Right lobe of liver (tissue), 6 donors: ENCODE results near the gene SLCO4A1. TPM values are rescaled to one million over a fixed set of nuclear protein-coding genes. Genes with fewer than 3 reads are reported as not detected.

ENCODE experiments used
- ATAC-seq, 4 donors: fragments of 200-7000 bp; cut with Tn5 transposase; one replicate each; pipeline ENCODE4 v1.9.1; 2020; ENCODE audit warnings: mild to moderate bottlenecking in 4 of 4, moderate library complexity in 4 of 4
- DNase-seq, 3 donors: peaks; one replicate each; pipeline ENCODE4 v3.0.0-alpha.2; 2020
- H3K27ac ChIP-seq, 3 donors: fragments of 200-600 bp; one replicate each; pipeline ENCODE4 v1.8.0; 2022
- H3K27me3 ChIP-seq, 2 donors: fragments of 200-600 bp; one replicate each; pipeline ENCODE4 v1.8.0; 2022
- H3K36me3 ChIP-seq, 4 donors: fragments of 200-600 bp; sonication (generic) in 1 of 4; one replicate each; pipeline versions ENCODE4 v1.5.1 to v1.8.0; 2017 to 2022; ENCODE audit warnings: control low read depth in 1 of 4
- H3K4me1 ChIP-seq, 4 donors: fragments of 200-600 bp; sonication (generic) in 1 of 4; one replicate each; pipeline versions ENCODE4 v1.5.1 to v1.8.0; 2017 to 2022; ENCODE audit warnings: control low read depth in 1 of 4
- H3K4me3 ChIP-seq, 3 donors: fragments of 200-600 bp; one replicate each; pipeline ENCODE4 v1.8.0; 2022
- H3K9me3 ChIP-seq, 4 donors: fragments of 200-600 bp; sonication (generic) in 1 of 4; one replicate each; pipeline versions ENCODE4 v1.5.1 to v1.8.0; 2017 to 2022; ENCODE audit warnings: control low read depth in 1 of 4
- CTCF ChIP-seq, 4 donors: fragments of 200-600 bp in 3 of 4; fragments of 450-650 bp in 1 of 4; IDR thresholded peaks; one replicate each; pipeline versions ENCODE4 v1.5.1 to v1.8.0; 2016 to 2022; ENCODE audit warnings: antibody characterized with exemption in 4 of 4, mild to moderate bottlenecking in 2 of 4
- POLR2A ChIP-seq: fragments of 450-650 bp; IDR thresholded peaks from one replicate; pipeline ENCODE4 v1.6.1; 2017; ENCODE audit warnings: antibody characterized with exemption, mild to moderate bottlenecking
- WGBS: methylation state at CpG from one replicate; pipeline ENCODE4 v1.1.6; 2018; ENCODE audit warnings: low coverage, low lambda C conversion rate; ENCODE audit not compliant: insufficient coverage; ENCODE audit errors: missing lambda C conversion rate; 5-methylcytosine and 5-hydroxymethylcytosine counted together
- intact Hi-C, 2 donors: fragments of 100-400 bp; cut with DNase I; formaldehyde crosslinking; loops; one replicate each; pipeline versions ENCODE4 v1.11.2 to v1.14.1; 2022
- total RNA-seq, 6 experiments: library from RNA; depleted of rRNA in 2 of 6; stranded (reverse); fragments of >200 nt in 2 of 6; fragmentation: NEBNext Ultra II Directional in 3 of 6; extraction: Animal tissue kit (Norgen Biotek cat#: 25700) in 3 of 6; gene quantifications; one replicate each; pipeline versions ENCODE4 v1.1.0 to v1.2.4, GENCODE V29; 2016 to 2023
- donor health status: DM: no; HTN: yes; CAD: no.
- donor health status: DM: no; HTN: no; CAD: no.
- donor health status: DM: no; HTN: no; CAD: no.
- donor health status: DM: no; HTN: yes; CAD: no.
- donor health status: DM: no; HTN: yes; CAD: no.

Gene SLCO4A1
- total RNA-seq, 6 experiments from 2014 or later: 0.93 to 8.8 (median 4.3) TPM

GRCh38 chr20:62670998-62671397 is 28.7 kb downstream of the SLCO4A1 start:
- H3K4me3 ChIP-seq: no peak overlapping the region
- no peaks in the 10 kb centered on the region for H3K9me3 ChIP-seq
- H3K27me3 ChIP-seq: no peaks in the 10 kb centered on the region
- H3K36me3 ChIP-seq: no peaks in the 10 kb centered on the region
- intact Hi-C loops: loop anchor here (5.0 kb wide), 1 partner anchor 116 kb away; no protein-coding TSS in a partner anchor
- DNase-seq: no peak
- no peak overlapping the region for H3K27ac ChIP-seq
- no CpG with 5 or more reads among the region's 17 CpGs for WGBS
- no peak for TF ChIP-seq CTCF (IDR thresholded peaks at IDR 0.05)
- no peak for TF ChIP-seq POLR2A
- ATAC-seq: no peak
- no peaks in the 10 kb centered on the region for H3K4me1 ChIP-seq

DNA sequence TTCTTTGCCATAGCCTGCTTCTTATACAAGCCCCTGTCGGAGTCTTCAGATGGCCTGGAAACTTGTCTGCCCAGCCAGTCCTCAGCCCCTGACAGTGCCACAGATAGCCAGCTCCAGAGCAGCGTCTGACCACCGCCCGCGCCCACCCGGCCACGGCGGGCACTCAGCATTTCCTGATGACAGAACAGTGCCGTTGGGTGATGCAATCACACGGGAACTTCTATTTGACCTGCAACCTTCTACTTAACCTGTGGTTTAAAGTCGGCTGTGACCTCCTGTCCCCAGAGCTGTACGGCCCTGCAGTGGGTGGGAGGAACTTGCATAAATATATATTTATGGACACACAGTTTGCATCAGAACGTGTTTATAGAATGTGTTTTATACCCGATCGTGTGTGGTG is 29.5 kb downstream of the SLCO4A1 start:
- ATAC-seq (peak in 2 of 4 donors; percentile 9 to 22), DNase-seq (no peak)
- Histone ChIP-seq H3K36me3 (no peaks in the 10 kb centered on the region), H3K4me3 (no peak overlapping the region), H3K27me3 (no peaks in the 10 kb centered on the region), H3K4me1 (no peaks in the 10 kb centered on the region), H3K27ac (no peak overlapping the region), H3K9me3 (no peaks in the 10 kb centered on the region)
- 10% methylated on average over 4 of the region's 15 CpGs for WGBS
- TF ChIP-seq POLR2A: no peak
- TF ChIP-seq CTCF (IDR thresholded peaks at IDR 0.05): no peak
- intact Hi-C loops: loop anchor here (5.0 kb wide), 1 partner anchor 116 kb away; no protein-coding TSS in a partner anchor

GRCh38 chr20:62674370-62674769 is 32.1 kb downstream of the SLCO4A1 start:
- Histone ChIP-seq H3K9me3 (no peaks in the 10 kb centered on the region), H3K27me3 (no peaks in the 10 kb centered on the region), H3K4me3 (no peak overlapping the region), H3K4me1 (peaks cover 0 to 5% (median 0%) of the 10 kb centered on the region in 4 donors), H3K27ac (no peak overlapping the region), H3K36me3 (no peaks in the 10 kb centered on the region)
- TF ChIP-seq POLR2A: no peak
- TF ChIP-seq CTCF (IDR thresholded peaks at IDR 0.05): no peak
- ATAC-seq (no peak), DNase-seq (no peak)
- intact Hi-C loops: loop anchor here (5.0 kb wide), 1 partner anchor 113 kb away; no protein-coding TSS in a partner anchor
- 80% methylated on average over 1 of the region's 11 CpGs for WGBS

DNA sequence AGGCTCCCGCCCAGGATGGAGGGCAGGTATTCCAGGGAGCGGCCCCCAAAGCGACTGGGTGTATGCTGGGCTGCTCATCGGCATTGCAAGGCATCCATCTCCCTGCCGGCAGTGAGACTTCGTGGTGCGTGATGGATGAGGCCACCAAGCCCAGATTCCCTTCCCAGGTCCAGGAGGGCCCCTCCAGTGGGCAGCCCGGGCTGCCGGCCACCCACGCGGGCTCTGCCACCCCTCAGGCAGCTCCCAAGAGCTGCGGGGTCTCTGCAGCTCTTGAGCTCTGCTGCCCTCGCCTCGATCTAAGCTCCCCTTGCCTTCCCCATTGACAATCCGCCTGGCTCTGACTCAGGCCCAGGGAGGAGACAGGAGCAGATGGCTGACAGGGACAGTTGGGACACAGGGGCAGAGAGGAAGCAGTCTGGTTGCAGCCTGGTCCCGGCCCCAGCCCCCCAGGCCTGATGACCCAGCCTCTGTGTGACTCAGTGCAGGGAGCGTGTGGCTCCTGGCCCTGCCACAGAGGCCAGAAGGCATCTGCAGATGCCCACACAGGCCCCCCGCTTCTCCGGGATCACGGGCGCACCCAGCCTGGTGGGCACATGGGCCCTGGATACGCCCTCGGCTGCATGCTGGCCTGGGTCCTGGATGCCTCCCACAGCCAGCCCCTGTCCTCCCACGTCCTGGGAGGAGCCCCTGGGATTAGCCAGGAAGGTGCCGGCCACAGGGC is 33.0 kb downstream of the SLCO4A1 start:
- WGBS: no CpG with 5 or more reads among the region's 25 CpGs
- H3K27ac ChIP-seq: no peak overlapping the region
- ATAC-seq (peak; percentile 8 to 32 (median 14)), DNase-seq (no peak)
- intact Hi-C loops: no loop called here
- H3K4me1 ChIP-seq: peaks cover 0 to 5% (median 0%) of the 10 kb centered on the region in 4 donors
- no peak overlapping the region for H3K4me3 ChIP-seq
- H3K36me3 ChIP-seq: no peaks in the 10 kb centered on the region
- no peaks in the 10 kb centered on the region for H3K27me3 ChIP-seq
- no peak for TF ChIP-seq POLR2A
- no peak for TF ChIP-seq CTCF (IDR thresholded peaks at IDR 0.05)
- no peaks in the 10 kb centered on the region for H3K9me3 ChIP-seq
